Measurements from ENCODE around the gene NUDT1.
A peak's percentile ranks its signal among the peaks of the same experiment; 100 is the strongest.
"Not testable (repeated sequence)": the region's sequence is repeated elsewhere in the genome, so short reads cannot be mapped to it uniquely, and the experiment has no call there.

The NUDT1 gene

GRCh38 chr7:2259480-2259879, 17.5 kb downstream of the NUDT1 start:
- no peak for DNase-seq
- intact Hi-C loops (cut with DNase I), result no loop called here

DNA sequence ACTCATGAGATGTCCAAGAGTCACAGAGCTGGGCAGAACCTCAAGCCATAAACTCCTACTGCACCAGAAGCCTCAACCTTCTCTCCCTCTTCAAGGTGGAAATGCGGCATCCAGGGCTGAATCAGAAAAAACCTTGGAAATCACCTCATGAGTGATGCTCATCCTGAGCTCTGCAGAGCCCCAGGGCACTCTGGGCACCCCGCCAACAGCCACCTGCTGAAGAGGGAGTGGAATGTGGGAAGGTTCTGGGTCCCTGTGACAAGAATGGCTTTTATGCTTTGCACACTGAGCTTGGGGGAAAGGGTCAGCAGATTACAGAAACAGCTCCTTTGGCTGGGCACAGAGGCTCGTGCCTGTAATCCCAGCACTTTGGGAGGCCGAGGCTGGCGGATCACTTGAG, 18.8 kb downstream of the NUDT1 start:
- peak in 1 of 10 donors; percentile 70 for DNase-seq
- intact Hi-C loops (cut with DNase I), result no loop called here

DNA sequence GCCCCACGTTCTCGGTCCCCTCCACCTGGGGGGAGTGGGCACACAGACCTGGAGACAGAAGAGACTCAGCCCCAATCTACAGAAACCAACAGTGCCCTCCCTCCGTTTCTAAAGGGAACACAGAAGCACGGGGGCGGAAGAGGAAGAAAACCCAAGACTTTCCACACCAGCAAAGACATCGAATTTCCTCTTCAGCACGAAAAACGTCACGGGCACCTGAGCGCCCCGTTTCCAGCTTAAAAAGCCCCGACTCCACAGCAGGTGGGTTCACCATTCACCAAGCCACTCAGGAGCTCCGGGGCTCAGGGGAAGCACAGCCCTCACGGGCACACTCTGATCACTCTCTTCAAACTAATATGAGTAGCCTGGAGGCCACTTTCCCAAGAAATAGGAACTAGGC, 19.6 kb downstream of the NUDT1 start:
- intact Hi-C loops (cut with DNase I), result no loop called here
- peak in 1 of 10 donors; percentile 81 for DNase-seq

DNA sequence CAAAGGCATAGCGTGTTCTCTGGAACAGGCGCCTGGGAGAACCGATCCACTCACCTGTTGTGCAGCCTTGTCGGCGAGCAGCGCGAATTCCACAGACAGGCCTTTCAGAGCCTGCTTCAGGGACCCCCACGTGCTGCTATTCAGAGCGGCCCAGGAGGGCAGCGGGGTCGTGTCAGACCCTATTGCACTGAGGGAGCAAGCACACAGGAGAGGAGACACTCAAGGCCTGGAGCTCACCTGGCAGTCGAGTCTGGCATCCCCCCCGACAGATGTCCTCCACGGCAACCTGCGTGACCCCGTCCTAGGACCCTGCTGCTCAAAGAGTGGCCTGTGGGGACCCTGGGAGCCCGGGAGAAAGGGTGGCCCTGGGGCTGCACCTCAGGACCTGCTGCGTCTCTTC, 21.1 kb downstream of the NUDT1 start:
- peak in 1 of 10 donors; percentile 67 for DNase-seq
- intact Hi-C loops (cut with DNase I), result no loop called here

- DNase-seq, result no peak
- intact Hi-C loops (cut with DNase I), result no loop called here
Observed at GRCh38 chr7:2264158-2264557, 22.1 kb downstream of the NUDT1 start.

GRCh38 chr7:2266911-2267310, 24.9 kb downstream of the NUDT1 start:
- intact Hi-C loops (cut with DNase I), result no loop called here
- DNase-seq, result no peak

DNA sequence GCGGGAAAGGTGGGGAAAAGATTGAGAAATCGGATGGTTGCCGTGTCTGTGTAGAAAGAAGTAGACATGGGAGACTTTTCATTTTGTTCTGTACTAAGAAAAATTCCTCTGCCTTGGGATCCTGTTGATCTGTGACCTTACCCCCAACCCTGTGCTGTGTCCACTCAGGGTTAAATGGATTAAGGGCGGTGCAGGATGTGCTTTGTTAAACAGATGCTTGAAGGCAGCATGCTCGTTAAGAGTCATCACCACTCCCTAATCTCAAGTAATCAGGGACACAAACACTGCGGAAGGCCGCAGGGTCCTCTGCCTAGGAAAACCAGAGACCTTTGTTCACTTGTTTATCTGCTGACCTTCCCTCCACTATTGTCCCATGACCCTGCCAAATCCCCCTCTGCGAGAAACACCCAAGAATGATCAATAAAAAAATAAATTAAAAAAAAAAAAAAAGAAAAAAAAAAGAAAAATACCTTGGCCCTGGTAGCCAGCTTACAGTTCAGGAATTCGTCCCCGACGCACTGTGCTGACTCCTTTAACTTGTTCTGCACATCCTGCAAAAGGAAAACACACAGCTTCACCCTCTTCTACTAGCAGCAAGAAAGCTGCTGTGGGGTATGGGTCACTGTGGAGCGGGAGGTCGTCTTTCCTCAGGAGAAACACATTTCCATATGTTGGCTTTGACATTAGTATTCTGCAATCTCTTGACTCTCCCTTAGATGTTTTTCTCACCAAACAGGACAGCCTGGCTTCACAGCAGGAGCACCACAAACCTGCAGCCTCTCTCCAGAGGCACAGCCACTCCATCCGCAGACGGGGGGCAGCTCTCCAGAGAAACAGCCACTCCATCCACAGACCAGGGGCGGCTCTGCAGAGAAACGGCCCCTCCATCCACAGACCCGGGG, 27.3 kb downstream of the NUDT1 start:
- intact Hi-C loops (cut with DNase I); DNase-seq: not testable (repeated sequence)

- DNase-seq, result no peak
- intact Hi-C loops (cut with DNase I), result no loop called here
Observed at GRCh38 chr7:2269991-2270460, 28.0 kb downstream of the NUDT1 start.

DNA sequence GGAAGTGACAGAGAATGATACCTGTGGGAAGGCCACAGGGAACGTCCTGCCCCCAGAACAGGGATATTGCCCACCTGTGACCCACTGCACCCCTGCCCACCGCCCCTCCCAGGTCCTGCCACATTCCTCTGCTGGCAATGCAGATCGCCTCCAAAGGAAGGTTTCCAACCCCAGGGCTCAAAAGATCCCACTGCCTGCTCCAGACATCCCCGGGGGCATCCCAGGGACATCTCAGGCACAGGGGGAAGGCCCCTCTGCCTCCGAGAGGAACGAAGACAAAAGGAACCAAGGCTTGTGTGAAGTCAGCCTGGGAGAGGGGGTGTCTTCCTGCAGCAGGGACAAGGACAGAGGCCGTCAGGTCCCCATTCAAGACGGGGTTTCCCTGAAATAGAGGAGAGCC, 28.5 kb downstream of the NUDT1 start:
- intact Hi-C loops (cut with DNase I), result no loop called here
- no peak for DNase-seq

GRCh38 chr7:2271273-2272026, 29.4 kb downstream of the NUDT1 start:
- DNase-seq, result no peak
- intact Hi-C loops (cut with DNase I), result no loop called here

DNA sequence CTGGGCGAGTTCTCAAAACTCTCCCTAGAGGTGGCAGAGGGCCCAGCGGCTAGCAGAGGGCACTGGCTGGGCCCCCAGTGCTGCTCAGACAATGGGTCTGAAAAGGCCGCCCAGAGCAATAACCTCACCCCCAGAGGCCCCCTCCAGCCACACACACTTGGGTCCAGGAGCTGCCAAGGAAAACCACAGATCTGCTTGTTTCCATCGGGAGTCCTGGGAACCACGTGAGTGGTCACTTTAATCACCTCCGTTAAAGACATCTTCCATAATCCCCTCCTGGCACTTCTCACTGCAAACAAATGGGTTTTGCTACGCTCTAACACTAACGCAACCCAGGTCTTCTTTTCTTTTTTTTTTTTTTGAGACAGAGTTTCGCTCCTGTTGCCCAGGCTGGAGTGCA, 30.0 kb downstream of the NUDT1 start:
- intact Hi-C loops (cut with DNase I), result no loop called here
- no peak for DNase-seq

DNA sequence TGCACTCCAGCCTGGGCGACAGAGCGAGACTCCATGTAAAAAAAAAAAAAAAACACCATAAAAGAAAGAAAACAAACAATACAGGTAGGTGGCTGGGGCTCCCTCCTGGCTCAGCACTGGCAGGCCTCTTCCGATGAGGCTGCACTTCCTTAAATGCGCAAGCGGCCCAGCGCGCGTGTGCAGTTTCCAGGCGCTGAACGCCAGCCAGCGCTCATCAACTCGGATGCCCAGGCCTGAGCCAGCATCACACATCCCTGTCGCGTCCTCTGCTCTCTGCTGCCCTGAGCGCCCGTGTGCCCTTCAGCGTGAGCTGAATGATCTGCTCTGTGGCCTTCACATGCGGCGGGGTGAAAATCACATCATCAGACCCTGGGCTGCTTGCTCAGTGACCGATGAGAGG, 31.8 kb downstream of the NUDT1 start:
- intact Hi-C loops (cut with DNase I), result no loop called here
- DNase-seq, result no peak

- DNase-seq, result peak in 1 of 10 donors; percentile 82
- intact Hi-C loops (cut with DNase I), result no loop called here
Observed at GRCh38 chr7:2274666-2275065, 32.6 kb downstream of the NUDT1 start.

- peak in 2 of 10 donors; percentile 41 to 51 for DNase-seq
- intact Hi-C loops (cut with DNase I), result no loop called here
Observed at GRCh38 chr7:2275101-2275500, 33.1 kb downstream of the NUDT1 start.

GRCh38 chr7:2276107-2276506, 34.1 kb downstream of the NUDT1 start:
- DNase-seq, result peak in 2 of 10 donors; percentile 74 to 80
- intact Hi-C loops (cut with DNase I), result no loop called here

DNA sequence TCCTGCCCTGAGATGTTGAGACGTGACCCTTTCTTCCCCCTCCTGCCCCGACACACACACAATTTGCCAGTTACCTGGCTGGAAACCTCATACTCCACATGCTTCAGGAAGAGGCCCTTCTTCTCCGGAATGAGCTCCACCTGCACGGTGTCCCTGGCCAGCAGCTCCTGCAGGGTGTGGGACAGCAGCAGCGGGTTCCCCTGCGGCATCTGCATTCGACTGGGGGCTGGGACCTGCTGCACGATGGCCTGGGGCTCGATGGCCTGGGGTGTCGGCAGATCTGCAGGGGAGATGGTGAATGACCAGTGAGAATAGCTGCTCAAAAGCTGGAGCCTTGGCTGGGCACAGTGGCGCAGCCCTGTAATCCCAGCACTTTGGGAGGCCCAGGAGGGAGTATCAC, 36.0 kb downstream of the NUDT1 start:
- peak in 2 of 10 donors; percentile 43 to 84 for DNase-seq
- intact Hi-C loops (cut with DNase I), result no loop called here

DNA sequence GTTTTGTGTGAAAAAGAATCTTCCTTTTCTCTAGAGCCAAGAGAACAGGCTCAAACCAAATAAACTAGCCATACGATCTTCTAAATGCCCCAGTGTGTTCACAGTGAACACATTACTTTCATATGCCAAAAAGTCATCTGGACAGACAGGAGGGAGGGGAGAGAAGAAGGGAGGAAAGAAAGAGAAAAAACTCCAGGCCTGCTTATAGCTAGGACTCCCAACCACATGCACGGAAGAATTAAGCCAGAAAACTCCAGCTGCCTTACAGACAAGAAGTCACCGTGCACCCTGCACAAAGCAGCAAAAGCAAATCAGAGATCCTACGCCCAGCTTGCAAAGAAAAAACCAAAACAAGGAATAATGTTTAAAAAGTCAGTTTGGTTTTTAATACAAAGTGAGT, 37.9 kb downstream of the NUDT1 start:
- intact Hi-C loops (cut with DNase I), result no loop called here
- DNase-seq, result peak in 1 of 10 donors; percentile 3

GRCh38 chr7:2280424-2280823, 38.4 kb downstream of the NUDT1 start:
- DNase-seq, result peak in 1 of 10 donors; percentile 1
- intact Hi-C loops (cut with DNase I), result no loop called here

DNA sequence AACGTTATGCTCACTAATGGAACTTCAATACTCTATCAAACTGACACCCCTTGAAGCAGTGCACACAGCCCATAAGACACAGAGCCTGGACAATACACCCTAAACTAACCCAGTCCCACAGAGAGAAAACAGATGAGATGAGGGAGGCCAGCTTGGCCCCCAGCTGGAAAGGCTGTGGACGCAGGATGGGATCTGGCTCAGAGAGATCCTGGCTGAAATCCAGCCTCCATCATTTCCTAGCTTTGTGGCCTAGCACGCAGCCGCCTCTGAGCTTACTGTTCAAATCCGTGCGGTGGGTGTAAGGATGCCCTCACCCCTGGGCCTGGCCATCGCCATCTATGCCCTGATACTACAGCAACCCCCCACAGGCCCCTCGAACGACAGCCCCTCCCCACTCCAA, 39.5 kb downstream of the NUDT1 start:
- intact Hi-C loops (cut with DNase I), result no loop called here
- DNase-seq, result peak in 4 of 10 donors; percentile 10 to 68 (median 37)

- DNase-seq, result peak in 4 of 10 donors; percentile 10 to 72 (median 44)
- intact Hi-C loops (cut with DNase I), result no loop called here
Observed at GRCh38 chr7:2282185-2282751, 40.2 kb downstream of the NUDT1 start.

DNA sequence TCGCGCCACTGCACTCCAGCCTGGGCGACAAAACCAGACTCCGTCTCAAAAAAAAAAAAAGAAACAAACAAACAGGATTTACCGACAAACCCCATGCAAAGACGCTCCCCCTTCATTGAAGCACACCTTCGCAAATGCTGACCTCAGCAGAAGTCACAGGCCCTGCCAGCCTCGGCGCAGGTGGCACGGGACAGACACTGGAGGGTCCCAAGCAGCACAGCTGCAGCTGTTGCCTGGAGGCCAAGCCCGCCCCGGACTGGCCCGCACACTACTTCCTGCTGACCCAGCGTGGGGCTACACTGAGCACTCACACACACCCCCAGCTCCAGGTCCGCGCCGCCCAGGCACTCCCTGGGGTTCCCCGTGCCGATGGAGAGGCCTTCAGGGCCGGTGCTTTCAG, 41.0 kb downstream of the NUDT1 start:
- intact Hi-C loops (cut with DNase I), result no loop called here
- peak in 2 of 10 donors; percentile 62 to 85 for DNase-seq
